ENCODE measurements around the gene RHO.
"Not testable (repeated sequence)": the region's sequence is repeated elsewhere in the genome, so short reads cannot be mapped to it uniquely, and the experiment has no call there.

RHO gene

GRCh38 chr3:129528589-129529100, at the start of gene RHO:
Gene RHO (plus strand): TSS chr3:129528639. CDS start chr3:129528734, 95 bp downstream.
- no peak for DNase-seq

GRCh38 chr3:129481225-129481765, 47.1 kb upstream of the RHO start:
- DNase-seq, result not testable (repeated sequence)

GRCh38 chr3:129481766-129482332, 46.6 kb upstream of the RHO start:
- no peak for DNase-seq

- no peak for DNase-seq
Measured at GRCh38 chr3:129482721-129483120, 45.7 kb upstream of the RHO start.

- DNase-seq, result no peak
Measured at GRCh38 chr3:129483870-129484269, 44.6 kb upstream of the RHO start.

GRCh38 chr3:129485146-129485545, 43.3 kb upstream of the RHO start:
- not testable (repeated sequence) for DNase-seq

- DNase-seq, result no peak
Measured at GRCh38 chr3:129485721-129486663, 42.4 kb upstream of the RHO start.

- DNase-seq, result no peak
Measured at GRCh38 chr3:129486664-129487035, 41.8 kb upstream of the RHO start.

GRCh38 chr3:129487183-129487867, 41.1 kb upstream of the RHO start:
- no peak for DNase-seq

GRCh38 chr3:129487868-129488335, 40.5 kb upstream of the RHO start:
- not testable (repeated sequence) for DNase-seq

GRCh38 chr3:129489258-129489657, 39.2 kb upstream of the RHO start:
- not testable (repeated sequence) for DNase-seq

GRCh38 chr3:129490273-129490675, 38.2 kb upstream of the RHO start:
- DNase-seq, result peak; percentile 31

GRCh38 chr3:129491077-129491476, 37.4 kb upstream of the RHO start:
- DNase-seq, result not testable (repeated sequence)

GRCh38 chr3:129491794-129492193, 36.6 kb upstream of the RHO start:
- DNase-seq, result no peak

- DNase-seq, result no peak
Measured at GRCh38 chr3:129492691-129493090, 35.7 kb upstream of the RHO start.

GRCh38 chr3:129493206-129493605, 35.2 kb upstream of the RHO start:
- no peak for DNase-seq

- not testable (repeated sequence) for DNase-seq
Measured at GRCh38 chr3:129494499-129494898, 33.9 kb upstream of the RHO start.

GRCh38 chr3:129495006-129495639, 33.3 kb upstream of the RHO start:
- not testable (repeated sequence) for DNase-seq

GRCh38 chr3:129497876-129498275, 30.6 kb upstream of the RHO start:
- not testable (repeated sequence) for DNase-seq

- DNase-seq, result not testable (repeated sequence)
Measured at GRCh38 chr3:129498603-129499488, 29.6 kb upstream of the RHO start.

GRCh38 chr3:129499604-129500333, 28.7 kb upstream of the RHO start:
- DNase-seq, result not testable (repeated sequence)
